GM19467 (cell line): Measurements from ENCODE around the gene ARHGAP12.
"Not testable (repeated sequence)": the region's sequence is repeated elsewhere in the genome, so short reads cannot be mapped to it uniquely, and the experiment has no call there.

Source experiments
- ATAC-seq: cut with Tn5 transposase; IDR thresholded peaks from one replicate; pipeline ENCODE4 v1.9.1; 2021; ENCODE audit warnings: mild to moderate bottlenecking, moderate library complexity; ENCODE audit not compliant: unreplicated experiment

The ARHGAP12 gene

DNA sequence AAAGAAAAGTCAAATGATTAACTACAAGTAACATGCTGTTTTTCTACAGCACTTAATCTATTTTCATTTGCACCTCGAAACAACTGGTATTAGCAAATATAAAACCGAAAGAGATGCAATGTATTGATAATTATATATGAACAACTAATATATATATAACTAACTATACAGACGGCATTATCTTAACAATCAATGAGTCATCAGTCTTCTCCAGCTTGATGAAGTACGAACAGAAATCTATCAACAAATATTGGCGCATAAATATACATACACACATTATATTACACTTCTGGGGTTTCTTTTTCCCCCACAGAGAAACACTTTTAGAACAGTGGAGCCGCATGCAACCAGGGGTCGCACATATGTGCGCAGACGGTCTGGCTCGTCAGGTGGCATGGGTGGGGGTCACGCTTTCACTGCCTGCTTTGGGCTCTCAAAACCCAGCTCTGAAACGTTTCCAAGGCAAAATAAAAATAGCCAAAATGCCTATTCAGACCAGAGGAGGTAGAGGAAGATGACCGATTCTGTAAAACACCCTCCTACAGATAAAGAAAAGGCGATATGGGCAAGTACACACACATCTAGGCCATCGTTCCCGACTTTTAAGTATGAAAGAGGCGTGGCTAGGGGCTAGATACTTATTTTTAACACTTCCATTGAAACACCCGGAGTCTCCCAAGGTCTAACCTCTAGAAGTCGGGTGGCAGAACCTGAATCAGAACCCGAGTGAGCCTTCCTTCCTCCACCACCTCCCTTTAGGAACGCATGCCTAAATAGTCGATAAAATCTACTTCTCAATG lies 1.7 kb downstream of the ARHGAP12 start:
- ATAC-seq, result no peak

DNA sequence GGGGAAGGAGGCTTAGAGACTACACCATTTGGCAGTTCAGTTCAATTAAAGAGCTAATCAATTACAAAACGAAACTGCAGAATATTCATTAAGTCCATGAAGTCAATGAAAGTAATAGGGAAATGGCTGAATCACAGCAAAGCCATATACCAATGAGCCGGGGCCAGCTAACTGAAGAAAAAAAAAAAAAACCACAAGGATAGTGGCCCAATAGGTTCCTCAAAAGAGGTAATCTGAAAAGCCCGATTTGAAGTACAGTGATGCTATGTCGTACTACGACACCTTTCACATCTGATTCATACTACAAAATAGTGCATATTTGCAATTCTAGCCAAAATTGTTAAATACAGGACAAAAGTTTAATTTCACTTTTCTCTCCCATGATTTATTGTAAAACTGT lies 2.5 kb downstream of the ARHGAP12 start:
- ATAC-seq, result no peak

DNA sequence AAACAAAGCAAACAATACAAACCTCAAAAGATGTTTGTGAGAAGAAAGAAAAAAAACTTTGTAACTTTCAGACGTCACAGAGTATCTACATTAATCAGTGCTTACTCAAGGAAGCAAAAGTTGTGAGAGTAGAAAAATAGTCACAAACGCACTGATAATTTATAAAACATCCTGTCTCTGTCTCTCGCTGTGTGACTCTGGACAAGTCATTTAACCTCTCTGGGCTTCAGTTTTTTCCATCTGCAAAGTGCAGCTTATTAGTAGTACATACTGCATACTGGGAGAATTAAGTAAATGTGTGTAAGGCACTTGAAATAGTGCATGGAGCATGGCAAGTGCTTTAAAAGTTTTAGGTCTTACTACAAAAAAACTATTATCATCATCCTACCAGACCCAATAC lies 3.8 kb downstream of the ARHGAP12 start:
- no peak for ATAC-seq

DNA sequence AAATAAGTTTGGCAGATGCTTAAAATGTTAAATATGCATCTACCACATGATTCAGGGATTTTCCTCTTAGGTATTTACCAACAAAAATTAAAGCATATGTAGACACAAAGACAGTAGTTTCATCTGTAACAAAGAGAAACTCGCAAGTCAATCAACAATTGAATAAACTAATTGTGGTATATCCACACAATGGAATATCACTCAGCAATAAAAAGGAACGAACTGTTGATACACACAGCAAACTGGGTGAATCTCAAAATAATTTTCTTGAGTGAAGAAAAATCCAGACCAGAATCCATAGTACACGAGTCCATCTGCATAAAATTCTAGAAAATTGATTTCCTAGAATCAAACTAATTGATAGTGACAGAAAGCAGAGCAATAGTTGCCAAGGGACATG lies 5.2 kb downstream of the ARHGAP12 start:
- ATAC-seq, result no peak

DNA sequence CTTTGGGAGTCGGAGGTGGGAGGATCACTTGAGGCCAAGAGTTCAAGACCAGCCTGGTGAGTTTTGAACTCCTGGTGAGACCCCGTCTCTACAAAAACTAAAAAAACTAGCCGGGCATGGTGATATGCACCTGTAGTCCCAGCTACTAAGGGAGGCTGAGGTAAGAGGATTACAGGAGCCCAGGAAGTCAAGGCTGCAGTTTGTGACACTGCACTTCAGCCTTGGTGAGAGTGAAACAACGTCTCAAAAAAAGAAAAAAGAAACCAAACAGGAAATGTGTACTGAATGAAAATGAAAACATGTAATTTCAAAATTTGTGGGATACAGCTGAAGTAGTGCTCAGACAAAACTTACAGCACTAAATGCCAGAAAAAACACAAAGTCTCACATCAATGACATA lies 7.6 kb downstream of the ARHGAP12 start:
- ATAC-seq, result no peak

DNA sequence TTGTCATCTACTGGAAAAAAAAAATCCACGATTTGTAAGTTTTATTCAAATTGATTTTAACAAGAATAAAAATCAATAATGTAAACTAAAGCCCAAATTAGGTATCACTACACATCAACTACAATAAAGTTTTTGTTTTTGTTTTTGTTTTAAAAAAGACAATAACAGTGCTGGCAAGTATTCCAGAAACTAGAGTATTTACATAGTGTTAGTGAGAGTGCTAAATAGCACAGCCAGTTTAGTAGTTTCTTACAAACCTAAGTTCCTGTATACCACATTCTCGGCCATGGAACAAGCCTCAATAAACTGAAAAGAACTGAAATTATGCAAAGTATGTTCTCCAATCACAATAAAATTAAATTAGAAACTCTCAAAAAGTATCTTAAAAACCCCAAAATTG lies 8.1 kb downstream of the ARHGAP12 start:
- no peak for ATAC-seq

DNA sequence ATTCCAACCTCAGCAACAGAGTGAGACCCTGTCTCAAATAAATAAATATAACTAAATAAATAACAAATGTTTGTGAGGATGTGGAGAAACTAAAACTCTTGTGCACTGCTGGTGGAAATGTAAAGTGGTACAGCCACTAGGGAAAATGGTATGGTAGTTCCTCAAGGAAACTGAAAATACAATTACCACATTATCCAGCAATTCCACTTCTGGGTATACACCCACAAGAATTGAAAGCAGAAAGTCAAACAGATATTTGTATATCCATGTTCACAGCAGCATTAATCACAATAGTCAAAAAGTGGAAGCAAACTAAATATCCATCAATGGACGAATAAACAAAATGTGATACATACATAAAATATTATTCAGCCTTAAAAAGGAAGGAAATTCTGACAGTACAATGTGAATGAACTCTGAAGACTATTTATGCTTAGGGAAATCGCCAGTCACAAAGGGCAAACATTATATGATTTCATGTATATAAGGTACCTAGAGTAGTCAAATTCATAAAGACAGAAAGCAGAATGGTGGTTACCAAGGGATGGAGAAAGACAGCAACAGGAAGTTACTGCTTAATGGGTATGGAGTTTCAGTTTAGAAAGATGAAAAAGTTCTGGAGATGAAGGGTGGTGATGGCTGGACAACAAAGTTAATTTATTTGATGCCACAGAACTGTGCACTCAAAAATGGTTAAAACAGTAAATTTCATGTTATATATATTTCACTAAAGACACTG lies 9.8 kb downstream of the ARHGAP12 start:
- ATAC-seq, result no peak

DNA sequence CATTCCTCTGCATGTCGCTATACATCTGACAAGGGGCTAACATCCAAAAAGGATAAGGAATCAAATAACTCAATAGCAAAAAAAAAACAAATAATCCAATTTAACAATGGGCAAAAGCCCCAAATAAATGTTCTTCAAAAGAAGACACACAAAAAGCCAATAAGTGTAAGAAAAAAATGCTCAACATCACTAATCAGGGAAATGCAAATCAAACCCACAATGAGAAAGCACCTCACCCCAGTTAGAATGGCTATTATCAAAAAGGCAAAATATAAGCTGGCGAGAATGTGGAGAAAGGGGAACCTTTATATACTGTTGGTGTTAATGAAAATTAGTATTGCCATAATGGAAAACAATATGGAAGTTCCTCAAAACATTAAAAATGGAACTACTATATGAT lies 14.3 kb downstream of the ARHGAP12 start:
- no peak for ATAC-seq

DNA sequence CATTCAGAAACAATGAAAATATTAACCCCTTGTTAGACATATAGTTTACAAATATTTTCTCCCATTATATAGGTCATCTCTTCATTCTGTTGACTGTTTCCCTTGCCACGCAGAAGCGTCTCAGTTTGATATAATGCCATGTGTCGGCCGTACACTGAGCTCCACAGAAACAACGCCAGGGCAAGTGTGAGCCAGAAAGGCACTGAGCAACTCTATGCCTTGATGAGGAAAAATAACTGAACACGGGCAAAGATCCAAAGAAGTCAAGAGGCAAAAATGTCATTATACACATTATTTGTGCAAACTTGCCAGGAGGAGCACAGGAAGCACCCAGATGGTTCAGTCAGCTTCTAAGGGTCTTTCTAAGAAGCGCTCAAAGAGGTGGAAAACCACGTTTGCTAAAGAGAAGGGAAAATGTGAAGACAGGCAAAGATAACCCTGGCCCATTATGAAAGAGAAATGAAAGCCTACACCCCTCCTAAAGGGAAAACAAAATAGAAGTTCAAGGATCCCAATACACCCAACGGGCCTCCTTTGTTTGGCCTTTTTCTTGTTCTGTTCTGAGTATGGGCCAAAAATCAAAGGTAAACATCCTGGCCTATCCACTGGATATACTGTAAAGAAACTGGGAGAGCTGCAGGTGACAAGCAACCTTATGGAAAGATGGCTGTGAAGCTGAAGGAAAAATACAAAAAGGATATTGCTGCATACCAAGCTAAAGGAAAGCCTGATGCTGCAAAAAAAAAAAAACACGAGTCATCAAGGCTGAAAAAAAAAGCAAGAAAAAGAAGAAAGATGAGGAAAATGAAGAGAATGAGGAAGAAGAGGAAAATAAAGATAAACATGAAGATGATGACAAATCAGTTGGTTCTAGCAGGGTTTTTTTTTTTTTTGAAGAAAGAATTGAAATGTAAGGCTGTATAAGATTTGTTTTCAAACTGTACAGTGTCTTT lies 15.5 kb downstream of the ARHGAP12 start:
- no peak for ATAC-seq

DNA sequence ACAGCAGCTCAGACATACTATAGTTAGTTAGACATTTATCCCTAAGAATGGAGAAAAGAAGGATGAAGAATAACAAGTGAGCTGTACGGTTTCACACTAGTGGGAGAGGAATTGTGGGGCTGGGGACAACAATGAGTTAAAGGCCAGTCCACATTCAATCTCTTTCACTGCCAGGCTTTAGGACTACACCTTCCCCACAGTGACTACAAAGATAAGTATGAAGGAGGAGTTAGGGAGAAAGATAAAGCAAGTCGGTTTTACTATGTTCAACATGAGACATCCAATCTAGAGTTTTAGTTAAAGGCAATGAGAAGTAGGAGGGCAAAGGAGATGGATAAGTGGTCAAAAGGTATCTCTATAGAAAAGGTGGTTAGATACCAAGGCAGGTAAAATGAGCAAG lies 16.3 kb downstream of the ARHGAP12 start:
- no peak for ATAC-seq

DNA sequence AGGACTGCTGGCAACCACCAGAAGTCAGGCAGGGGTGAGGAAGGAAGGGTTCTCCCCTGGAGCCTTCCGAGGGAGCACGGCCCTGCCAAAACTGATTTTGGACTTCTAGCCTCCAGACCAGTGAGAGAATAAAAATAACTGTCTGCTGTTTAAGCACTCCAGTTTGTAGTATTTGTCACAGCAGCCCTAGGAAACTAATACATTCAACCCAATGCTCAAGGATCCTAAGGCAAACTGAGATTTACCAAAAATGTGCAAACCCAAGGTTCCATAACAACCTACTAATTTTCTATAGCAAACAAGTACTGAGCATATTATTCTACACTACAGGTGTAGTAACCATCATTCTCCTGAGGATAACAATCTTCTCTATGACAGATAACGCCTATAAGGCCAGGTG lies 18.6 kb downstream of the ARHGAP12 start:
- no peak for ATAC-seq

DNA sequence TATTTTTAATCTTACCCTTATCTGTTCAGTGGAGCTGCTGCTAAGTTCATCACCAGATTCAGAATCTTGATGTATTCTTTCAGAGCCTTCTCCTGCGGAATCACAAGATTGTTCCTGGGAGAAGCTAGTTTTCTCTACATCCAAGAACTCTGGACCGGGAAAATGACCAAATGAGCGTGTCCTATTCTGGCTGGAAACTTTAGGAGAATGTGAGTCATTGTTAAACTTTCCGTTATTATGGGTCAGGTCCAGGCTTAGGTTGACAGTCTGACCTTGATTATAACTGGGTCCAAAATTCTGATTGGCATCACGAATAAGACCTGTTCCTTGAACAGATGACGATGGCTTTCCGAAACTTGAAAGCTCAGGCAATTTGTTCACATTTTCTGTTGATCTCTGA lies 20.5 kb downstream of the ARHGAP12 start:
- no peak for ATAC-seq

DNA sequence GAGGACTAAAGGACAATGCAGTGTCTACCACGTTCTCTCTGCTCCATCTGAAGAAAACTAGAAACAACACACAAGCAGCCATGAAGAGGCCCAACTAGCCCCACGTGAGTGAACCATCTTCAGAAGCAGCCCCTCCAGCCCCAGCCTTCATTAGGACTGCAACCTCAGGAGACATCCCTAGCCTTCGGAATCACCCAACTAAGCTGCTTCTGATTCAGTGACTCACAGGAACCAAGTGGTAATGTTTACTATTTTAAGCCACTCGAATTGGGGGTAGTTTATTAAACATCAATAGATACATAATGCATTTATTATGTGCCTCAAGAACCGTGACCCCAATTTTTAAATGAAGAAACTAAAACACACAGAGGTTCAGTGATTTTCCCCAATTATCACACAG lies 22.6 kb downstream of the ARHGAP12 start:
- ATAC-seq, result no peak

DNA sequence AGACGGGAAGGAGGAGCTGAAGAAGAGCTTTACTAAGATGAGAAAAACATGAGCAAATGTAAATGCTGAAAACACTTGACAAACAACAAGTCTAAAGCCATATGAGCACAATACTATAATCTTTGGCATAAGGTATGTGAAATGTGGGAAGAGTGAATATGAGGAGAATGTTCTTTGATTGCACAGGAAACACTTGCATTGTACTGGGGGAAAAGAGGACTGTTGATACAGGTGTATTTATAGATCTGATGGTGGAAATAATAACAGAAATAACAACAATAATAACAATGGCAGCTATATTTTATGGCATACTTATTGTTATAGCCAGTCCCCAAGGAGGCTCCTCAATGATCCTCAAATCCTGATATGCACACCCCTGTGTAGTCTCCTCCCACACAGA lies 23.0 kb downstream of the ARHGAP12 start:
- ATAC-seq, result no peak

DNA sequence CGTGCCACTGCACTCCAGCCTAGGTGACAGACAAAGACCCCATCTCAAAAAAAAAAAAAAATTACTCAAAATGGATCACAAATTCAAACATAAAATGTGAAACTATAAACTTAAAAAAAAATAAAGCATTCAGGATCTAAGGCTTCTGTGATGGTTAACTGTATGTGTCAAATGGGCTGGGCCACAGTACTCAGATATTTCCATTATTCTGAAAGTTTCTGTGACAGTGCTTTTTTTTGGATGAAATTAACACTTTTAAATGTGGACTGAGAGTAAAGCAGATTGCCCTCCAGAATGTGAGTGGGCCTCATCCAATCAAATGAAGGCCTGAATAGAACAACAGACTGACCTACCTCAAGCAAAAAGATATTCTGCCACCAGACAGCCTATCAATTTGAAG lies 26.0 kb downstream of the ARHGAP12 start:
- no peak for ATAC-seq

DNA sequence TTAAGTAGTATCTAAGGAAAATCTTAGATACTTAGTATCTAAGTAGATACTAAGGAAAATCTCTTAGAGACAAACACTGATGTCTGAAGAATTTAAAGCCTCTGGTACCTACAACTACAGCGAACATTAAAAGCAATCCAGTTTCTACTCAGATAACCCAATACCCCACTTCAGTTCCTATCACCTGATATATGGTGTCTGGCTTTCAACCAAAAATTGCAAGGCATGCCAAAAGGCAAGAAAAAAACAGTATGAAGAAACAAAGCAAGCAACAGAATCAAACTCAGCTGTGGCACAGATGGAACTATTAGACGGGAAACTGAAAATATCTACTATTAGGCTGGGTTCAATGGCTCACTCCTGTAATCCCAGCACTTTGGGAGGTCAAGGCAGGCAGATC lies 31.1 kb downstream of the ARHGAP12 start:
- no peak for ATAC-seq

DNA sequence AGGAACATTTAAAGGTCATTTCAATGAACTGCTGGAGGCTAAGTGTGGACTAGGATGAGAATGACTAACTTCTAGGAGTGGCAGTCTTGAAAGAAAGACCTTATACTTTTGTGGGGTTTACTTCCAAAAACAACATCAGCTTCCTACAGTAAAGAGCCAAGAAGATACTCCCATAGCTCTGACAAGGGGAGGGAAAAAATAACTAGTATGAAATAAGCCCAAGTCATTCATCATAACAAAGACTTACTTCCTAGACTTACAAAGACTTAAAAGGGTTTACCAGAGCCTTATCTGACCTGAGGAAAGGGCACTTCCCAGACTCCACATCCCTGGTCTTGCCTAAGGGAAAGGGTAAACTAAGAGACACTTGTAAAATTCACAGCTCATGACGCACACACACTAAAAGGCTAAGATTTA lies 31.7 kb downstream of the ARHGAP12 start:
- no peak for ATAC-seq

DNA sequence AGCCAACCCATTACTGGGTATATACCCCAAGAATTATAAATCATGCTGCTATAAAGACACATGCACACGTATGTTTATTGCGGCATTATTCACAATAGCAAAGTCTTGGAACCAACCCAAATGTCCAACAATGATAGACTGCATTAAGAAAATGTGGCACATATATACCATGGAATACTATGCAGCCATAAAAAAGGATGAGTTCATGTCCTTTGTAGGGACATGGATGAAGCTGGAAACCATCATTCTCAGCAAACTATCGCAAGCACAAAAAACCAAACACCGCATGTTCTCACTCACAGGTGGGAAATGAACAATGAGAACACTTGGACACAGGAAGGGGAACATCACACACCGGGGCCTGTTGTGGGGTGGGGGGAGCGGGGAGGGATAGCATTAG lies 32.9 kb downstream of the ARHGAP12 start:
- ATAC-seq, result not testable (repeated sequence)

DNA sequence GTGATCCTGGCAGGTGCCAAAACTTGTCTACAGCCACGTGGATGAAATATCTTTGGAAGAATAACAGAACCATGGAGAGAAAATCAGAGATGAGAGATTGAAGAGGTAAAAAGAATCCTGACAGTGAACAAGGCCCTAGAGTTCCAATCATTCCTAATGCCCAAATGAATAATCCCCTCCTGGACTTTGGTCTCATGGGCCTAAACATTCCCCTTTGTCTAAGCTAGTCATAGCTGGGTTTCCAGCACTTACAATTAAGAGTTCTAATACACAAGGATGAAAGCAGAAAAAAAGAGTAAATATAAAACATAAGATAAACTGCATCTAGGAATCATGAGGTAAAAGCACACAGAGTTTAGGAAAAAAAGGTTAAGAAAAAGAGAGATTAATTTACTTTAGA lies 40.2 kb downstream of the ARHGAP12 start:
- ATAC-seq, result no peak

DNA sequence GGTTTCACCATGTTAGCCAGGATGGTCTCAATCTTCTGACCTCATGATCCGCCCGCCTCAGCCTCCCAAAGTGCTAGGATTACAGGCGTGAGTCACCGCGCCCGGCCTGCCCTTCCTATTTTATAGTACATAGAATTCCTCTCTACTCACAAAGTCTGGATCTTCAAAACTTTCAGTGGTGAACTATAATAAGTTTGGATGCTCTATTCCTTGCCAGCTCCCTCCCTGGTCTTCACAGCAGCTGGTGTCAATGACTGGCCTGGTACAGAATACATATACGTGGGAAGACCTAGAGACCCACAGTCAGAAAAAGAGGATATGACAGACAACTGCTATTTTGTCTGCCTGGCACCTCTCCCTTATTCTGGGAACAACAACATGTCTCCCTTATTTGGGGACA lies 40.8 kb downstream of the ARHGAP12 start:
- ATAC-seq, result no peak

DNA sequence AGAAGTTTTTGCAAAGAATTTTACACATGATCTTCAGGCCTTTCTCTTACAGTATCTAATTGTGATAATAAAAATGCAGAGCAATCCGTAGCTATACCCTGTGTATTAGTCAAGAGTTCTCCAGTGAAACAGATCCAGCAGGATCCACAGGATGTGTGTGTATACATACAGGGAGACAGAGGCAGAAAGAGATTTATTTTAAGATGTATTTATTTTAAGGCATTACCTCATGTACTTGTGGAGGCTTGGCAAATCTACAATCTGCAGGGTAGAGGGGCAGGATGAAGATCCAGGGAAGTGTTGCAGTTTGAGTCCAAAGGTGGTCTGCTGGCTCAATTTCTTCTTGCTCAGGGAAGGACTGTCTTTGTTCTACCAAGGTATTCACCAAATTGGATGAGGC lies 41.7 kb downstream of the ARHGAP12 start:
- ATAC-seq, result no peak
